ENCODE data around the gene CERS1.

Gene CERS1

DNA sequence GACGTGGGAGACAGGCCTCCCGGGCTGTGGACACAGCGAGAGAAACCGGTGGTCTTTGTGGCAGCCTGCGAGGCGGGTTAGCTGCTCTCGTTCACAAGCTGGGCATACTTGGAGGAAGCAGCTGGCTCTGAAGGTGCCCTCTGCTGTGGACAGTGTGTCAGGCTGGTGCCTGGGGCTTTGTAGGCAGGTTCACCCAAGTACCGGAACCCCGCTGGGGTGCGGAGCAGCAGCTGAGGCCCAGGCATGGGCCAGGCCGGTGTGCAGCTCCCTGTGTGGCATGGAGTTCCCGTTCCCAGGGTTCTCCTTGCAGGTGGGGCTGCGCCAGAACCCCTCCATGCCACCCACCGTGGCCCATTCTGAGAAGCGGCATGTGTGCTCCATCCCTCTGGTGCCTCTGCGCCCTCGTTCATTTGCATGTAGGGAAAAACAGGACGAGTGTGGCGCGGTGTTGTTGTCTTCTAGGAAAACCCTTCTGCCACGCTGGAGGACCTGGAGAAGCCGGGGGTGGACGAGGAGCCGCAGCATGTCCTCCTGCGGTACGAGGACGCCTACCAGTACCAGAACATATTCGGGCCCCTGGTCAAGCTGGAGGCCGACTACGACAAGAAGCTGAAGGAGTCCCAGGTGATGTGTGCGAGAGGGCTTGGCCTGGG is 44.2 kb downstream of the CERS1 start:
- TF ChIP-seq, protein P1, sequence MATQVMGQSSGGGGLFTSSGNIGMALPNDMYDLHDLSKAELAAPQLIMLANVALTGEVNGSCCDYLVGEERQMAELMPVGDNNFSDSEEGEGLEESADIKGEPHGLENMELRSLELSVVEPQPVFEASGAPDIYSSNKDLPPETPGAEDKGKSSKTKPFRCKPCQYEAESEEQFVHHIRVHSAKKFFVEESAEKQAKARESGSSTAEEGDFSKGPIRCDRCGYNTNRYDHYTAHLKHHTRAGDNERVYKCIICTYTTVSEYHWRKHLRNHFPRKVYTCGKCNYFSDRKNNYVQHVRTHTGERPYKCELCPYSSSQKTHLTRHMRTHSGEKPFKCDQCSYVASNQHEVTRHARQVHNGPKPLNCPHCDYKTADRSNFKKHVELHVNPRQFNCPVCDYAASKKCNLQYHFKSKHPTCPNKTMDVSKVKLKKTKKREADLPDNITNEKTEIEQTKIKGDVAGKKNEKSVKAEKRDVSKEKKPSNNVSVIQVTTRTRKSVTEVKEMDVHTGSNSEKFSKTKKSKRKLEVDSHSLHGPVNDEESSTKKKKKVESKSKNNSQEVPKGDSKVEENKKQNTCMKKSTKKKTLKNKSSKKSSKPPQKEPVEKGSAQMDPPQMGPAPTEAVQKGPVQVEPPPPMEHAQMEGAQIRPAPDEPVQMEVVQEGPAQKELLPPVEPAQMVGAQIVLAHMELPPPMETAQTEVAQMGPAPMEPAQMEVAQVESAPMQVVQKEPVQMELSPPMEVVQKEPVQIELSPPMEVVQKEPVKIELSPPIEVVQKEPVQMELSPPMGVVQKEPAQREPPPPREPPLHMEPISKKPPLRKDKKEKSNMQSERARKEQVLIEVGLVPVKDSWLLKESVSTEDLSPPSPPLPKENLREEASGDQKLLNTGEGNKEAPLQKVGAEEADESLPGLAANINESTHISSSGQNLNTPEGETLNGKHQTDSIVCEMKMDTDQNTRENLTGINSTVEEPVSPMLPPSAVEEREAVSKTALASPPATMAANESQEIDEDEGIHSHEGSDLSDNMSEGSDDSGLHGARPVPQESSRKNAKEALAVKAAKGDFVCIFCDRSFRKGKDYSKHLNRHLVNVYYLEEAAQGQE (IDR thresholded peaks at IDR 0.05; ENCODE audit: insufficient read depth in 1 of 2, low read depth in 2 of 2, low read length in 2 of 2): no peak
- TF ChIP-seq TAF1 (IDR thresholded peaks at IDR 0.05; ENCODE audit: borderline replicate concordance, insufficient read depth, low read length) (no peak), SIN3A (IDR thresholded peaks at IDR 0.05; ENCODE audit: borderline replicate concordance, insufficient read depth, low read length) (no peak), POLR2AphosphoS5 (IDR thresholded peaks at IDR 0.05; ENCODE audit: low read depth, low read length) (no peak), FOXP2 (optimal IDR thresholded peaks at IDR 0.05; ENCODE audit: borderline replicate concordance, extremely low read depth, extremely low read length, insufficient read depth) (no peak)

DNA sequence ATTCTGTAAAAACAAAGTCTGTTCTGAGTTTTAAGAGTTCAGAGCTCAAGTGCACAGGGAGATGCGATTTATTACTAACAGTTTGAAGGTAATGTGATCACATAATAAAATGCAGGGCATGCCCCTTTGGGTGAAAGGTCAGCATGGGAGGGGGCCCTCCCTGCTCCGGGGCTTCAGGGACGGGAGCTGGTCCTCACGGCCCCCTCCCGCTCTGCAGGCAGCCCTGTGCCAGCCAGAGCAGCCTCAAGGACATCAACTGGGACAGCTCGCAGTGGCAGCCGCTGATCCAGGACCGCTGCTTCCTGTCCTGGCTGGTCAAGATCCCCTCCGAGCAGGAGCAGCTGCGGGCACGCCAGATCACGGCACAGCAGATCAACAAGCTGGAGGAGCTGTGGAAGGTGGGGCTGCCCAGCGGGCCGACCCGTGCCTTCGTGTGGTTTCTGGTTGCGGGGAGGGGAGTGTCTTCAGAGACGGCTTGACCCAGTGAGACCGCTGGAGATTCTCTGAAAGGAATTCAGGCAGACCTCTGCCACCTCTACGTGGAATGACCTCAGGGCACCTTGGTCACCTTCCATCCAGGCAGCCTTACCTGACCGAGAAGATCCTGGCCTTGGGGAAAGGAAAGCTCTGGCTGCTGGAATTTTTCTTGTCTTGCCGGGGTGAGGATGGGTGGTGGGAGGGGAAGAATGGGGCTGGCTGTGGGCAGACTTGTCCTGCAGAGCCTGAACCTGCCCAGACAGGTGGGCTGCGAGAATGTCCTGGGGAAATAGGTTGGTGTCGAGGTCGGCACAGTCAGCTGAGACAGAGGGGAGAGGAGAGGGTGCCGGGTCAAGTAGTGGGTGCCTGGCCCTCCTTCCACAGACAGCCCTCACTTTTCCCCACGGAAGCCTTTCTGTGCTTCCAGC is 45.2 kb downstream of the CERS1 start:
- TF ChIP-seq POLR2AphosphoS5 (IDR thresholded peaks at IDR 0.05; ENCODE audit: low read depth, low read length) (no peak), TAF1 (IDR thresholded peaks at IDR 0.05; ENCODE audit: borderline replicate concordance, insufficient read depth, low read length) (no peak), FOXP2 (optimal IDR thresholded peaks at IDR 0.05; ENCODE audit: borderline replicate concordance, extremely low read depth, extremely low read length, insufficient read depth) (no peak), SIN3A (IDR thresholded peaks at IDR 0.05; ENCODE audit: borderline replicate concordance, insufficient read depth, low read length) (no peak)
- TF ChIP-seq, protein P1 (IDR thresholded peaks at IDR 0.05; ENCODE audit: insufficient read depth in 1 of 2, low read depth in 2 of 2, low read length in 2 of 2): no peak

DNA sequence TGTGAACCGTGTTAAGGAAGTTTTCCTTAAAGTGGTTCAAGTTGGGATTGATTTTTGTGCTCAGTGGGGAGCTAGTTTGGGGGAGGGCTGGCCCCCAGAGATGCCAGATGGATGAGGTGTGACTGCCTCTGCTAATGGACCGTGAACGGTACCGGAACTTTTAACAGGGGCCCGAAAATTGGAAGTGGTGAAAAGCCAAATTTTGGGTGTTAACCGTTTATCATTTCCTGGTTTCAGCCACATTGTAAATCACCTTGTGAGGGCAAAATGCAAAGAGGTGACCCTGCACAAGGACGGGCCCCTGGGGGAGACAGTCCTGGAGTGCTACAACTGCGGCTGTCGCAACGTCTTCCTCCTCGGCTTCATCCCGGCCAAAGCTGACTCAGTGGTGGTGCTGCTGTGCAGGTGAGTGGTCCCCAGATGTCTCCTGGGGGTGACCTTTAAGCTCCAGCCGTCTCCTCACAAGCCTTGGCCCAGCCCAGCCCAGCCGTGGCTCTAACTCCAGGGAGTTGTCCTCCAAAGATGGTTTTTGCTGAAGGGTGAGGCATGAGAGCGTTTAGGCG is 46.0 kb downstream of the CERS1 start:
- TF ChIP-seq SIN3A (IDR thresholded peaks at IDR 0.05; ENCODE audit: borderline replicate concordance, insufficient read depth, low read length) (no peak), TAF1 (IDR thresholded peaks at IDR 0.05; ENCODE audit: borderline replicate concordance, insufficient read depth, low read length) (no peak), FOXP2 (optimal IDR thresholded peaks at IDR 0.05; ENCODE audit: borderline replicate concordance, extremely low read depth, extremely low read length, insufficient read depth) (no peak), POLR2AphosphoS5 (IDR thresholded peaks at IDR 0.05; ENCODE audit: low read depth, low read length) (no peak)
- TF ChIP-seq, protein P1 (IDR thresholded peaks at IDR 0.05; ENCODE audit: insufficient read depth in 1 of 2, low read depth in 2 of 2, low read length in 2 of 2): no peak

DNA sequence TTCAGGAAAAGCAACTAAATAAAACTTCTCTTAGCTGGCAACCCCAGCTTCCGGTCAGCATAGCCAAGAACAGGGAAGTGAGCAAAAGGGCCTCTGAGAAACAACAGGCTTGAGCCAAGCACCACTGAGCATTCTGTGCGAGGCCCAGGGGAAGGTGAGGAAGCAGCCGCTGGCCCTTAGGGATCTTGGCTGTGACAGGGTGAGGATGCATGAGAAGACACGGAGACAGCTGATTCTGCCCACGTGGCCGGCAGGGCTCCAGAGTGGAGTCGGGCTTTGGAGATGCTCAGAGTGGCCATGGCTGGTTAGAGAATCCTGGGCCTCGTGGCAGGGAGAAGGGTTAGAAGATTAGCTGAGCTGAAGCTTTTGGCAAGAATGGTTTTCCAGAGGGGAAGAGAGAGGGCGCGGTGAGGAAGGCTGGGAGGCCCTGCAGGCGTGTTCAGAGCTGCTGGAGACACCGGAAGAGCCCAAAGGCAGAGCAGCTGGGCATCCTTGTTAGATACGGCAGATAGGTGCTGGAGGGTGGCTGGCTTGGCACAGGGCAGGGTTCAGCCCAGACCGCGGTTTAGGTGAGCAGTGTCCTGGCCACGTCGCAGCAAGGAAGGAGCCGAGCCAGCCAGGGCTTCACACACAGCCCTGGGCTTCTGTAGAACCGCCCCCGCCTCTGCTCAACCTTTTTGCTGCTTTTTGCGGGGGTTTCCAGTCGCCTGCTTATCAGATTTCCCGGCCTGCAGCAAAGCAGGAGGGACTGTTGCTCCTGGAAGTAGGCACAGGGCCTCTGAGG is 46.9 kb downstream of the CERS1 start:
- TF ChIP-seq SIN3A (IDR thresholded peaks at IDR 0.05; ENCODE audit: borderline replicate concordance, insufficient read depth, low read length) (peak; percentile 40; the same call in 1 of the 2 replicates), POLR2AphosphoS5 (IDR thresholded peaks at IDR 0.05; ENCODE audit: low read depth, low read length) (no peak), TAF1 (IDR thresholded peaks at IDR 0.05; ENCODE audit: borderline replicate concordance, insufficient read depth, low read length) (no peak), FOXP2 (optimal IDR thresholded peaks at IDR 0.05; ENCODE audit: borderline replicate concordance, extremely low read depth, extremely low read length, insufficient read depth) (no peak)
- TF ChIP-seq, protein P1 (IDR thresholded peaks at IDR 0.05; ENCODE audit: insufficient read depth in 1 of 2, low read depth in 2 of 2, low read length in 2 of 2): no peak

All from PFSK-1 (cell line).